Keratinocyte (primary cell): Measurements from ENCODE around the gene TCN1.

Experiments
- CTCF ChIP-seq, 3 experiments: IDR thresholded peaks in 1 of 3; conservative IDR thresholded peaks in 1 of 3; optimal IDR thresholded peaks in 1 of 3; 2 replicates in 2 of 3; 3 replicates in 1 of 3; pipeline versions ENCODE3 to v1.5.1; 2011; ENCODE audit warnings: low read length in 3 of 3, mild to moderate bottlenecking in 3 of 3, moderate library complexity in 2 of 3, control low read depth in 1 of 3, inconsistent platforms in 1 of 3; ENCODE audit not compliant: insufficient read depth in 2 of 3; ENCODE audit errors: extremely low read depth in 1 of 3
- EZH2 ChIP-seq: IDR thresholded peaks from one replicate; pipeline ENCODE4 v1.6.1; 2012; ENCODE audit warnings: inconsistent platforms, mild to moderate bottlenecking, low read length, moderate library complexity

GRCh38 chr11:59877784-59878183, 11.5 kb upstream of the TCN1 start:
- TF ChIP-seq EZH2 (no peak), CTCF (optimal IDR thresholded peaks at IDR 0.05 in 1 of 3, IDR thresholded peaks at IDR 0.05 in 1 of 3, conservative IDR thresholded peaks at IDR 0.05 in 1 of 3; ENCODE audit: extremely low read depth in 1 of 3, insufficient read depth in 2 of 3, low read length in 3 of 3) (no peak)
